ENCODE data around the gene MAML2. TPM values are rescaled to one million over a fixed set of nuclear protein-coding genes. Genes with fewer than 3 reads are reported as not detected.
A peak's percentile ranks its signal among the peaks of the same experiment; 100 is the strongest.

The MAML2 gene
- total RNA-seq, 1 experiment from 2014 or later = 2.9 TPM

GRCh38 chr11:96223083-96223482, 119.9 kb downstream of the MAML2 start:
- BruUV-seq (replicated peaks) = no TSS peak
- POLR2A ChIA-PET = no interaction called here
- no peak for TF ChIP-seq CTCF (IDR thresholded peaks at IDR 0.05)
- TF ChIP-seq POLR2AphosphoS5 (IDR thresholded peaks at IDR 0.05; ENCODE audit: low read depth, low read length) = no peak
- TF ChIP-seq REST (IDR thresholded peaks at IDR 0.05; ENCODE audit: insufficient read depth in 1 of 2, low read depth in 2 of 2, low read length in 1 of 2) = no peak
- TF ChIP-seq TCF7L2 (IDR thresholded peaks at IDR 0.05; ENCODE audit: low read depth, low read length) = no peak
- no peak for TF ChIP-seq SIN3A (IDR thresholded peaks at IDR 0.05; ENCODE audit: borderline replicate concordance, insufficient read depth, low read depth, low read length)
- H3K4me3 ChIP-seq (ENCODE audit: low read depth in 2 of 2, low read length in 2 of 2) = no peak overlapping the region
- DNase-seq (ENCODE audit: low read depth, low spot score) (no peak), ATAC-seq (no peak)
- intact Hi-C loops (cut with micrococcal nuclease; ENCODE audit: unreplicated experiment) = no loop called here
- CTCF ChIA-PET = no interaction called here
- no peaks in the 10 kb centered on the region for H3K4me1 ChIP-seq (ENCODE audit: control insufficient read depth, insufficient read depth, low read length)
- no peak overlapping the region for H3K27ac ChIP-seq (ENCODE audit: low read length)
- H3K27me3 ChIP-seq (ENCODE audit: control insufficient read depth, insufficient read depth, low read length) = no peaks in the 10 kb centered on the region
- H3K36me3 ChIP-seq (ENCODE audit: control insufficient read depth, insufficient read depth, low read length) = no peaks in the 10 kb centered on the region
- H3K9me3 ChIP-seq (ENCODE audit: control insufficient read depth, insufficient read depth, low read depth, low read length) = no peaks in the 10 kb centered on the region
- in situ Hi-C loops (cut with HindIII; ENCODE audit: low pct_unique_long_range_greater_than_20kb, low sequenced_read_pairs) = no loop called here

GRCh38 chr11:96222102-96222501, 120.9 kb downstream of the MAML2 start:
- in situ Hi-C loops (cut with HindIII; ENCODE audit: low pct_unique_long_range_greater_than_20kb, low sequenced_read_pairs) = no loop called here
- H3K36me3 ChIP-seq (ENCODE audit: control insufficient read depth, insufficient read depth, low read length) = no peaks in the 10 kb centered on the region
- no peak for DNase-seq (ENCODE audit: low read depth, low spot score)
- ChIA-PET POLR2A (no interaction called here), CTCF (no interaction called here)
- H3K27ac ChIP-seq (ENCODE audit: low read length) = no peak overlapping the region
- no peaks in the 10 kb centered on the region for H3K9me3 ChIP-seq (ENCODE audit: control insufficient read depth, insufficient read depth, low read depth, low read length)
- TF ChIP-seq SIN3A (IDR thresholded peaks at IDR 0.05; ENCODE audit: borderline replicate concordance, insufficient read depth, low read depth, low read length) (no peak), CTCF (IDR thresholded peaks at IDR 0.05) (no peak), REST (IDR thresholded peaks at IDR 0.05; ENCODE audit: insufficient read depth in 1 of 2, low read depth in 2 of 2, low read length in 1 of 2) (no peak), POLR2AphosphoS5 (IDR thresholded peaks at IDR 0.05; ENCODE audit: low read depth, low read length) (no peak), TCF7L2 (IDR thresholded peaks at IDR 0.05; ENCODE audit: low read depth, low read length) (no peak)
- no peaks in the 10 kb centered on the region for H3K27me3 ChIP-seq (ENCODE audit: control insufficient read depth, insufficient read depth, low read length)
- ATAC-seq = peak; percentile 48; the same call in 1 of the 2 replicates
- no peaks in the 10 kb centered on the region for H3K4me1 ChIP-seq (ENCODE audit: control insufficient read depth, insufficient read depth, low read length)
- no TSS peak for BruUV-seq (replicated peaks)
- intact Hi-C loops (cut with micrococcal nuclease; ENCODE audit: unreplicated experiment) = no loop called here
- H3K4me3 ChIP-seq (ENCODE audit: low read depth in 2 of 2, low read length in 2 of 2) = no peak overlapping the region

Data from Panc1 (cell line).